SU-DHL-6 (cell line): Measurements from ENCODE around the gene MRM1.

Experiments
- H2AFZ ChIP-seq: fragments of 200-600 bp; sonication (generic); 2 replicates; pipeline ENCODE4 v1.6.1; 2014; ENCODE audit warnings: low read depth, mild to moderate bottlenecking, moderate library complexity, mixed read lengths, antibody characterized with exemption, low read length; ENCODE audit not compliant: severe bottlenecking
- H3F3A ChIP-seq: fragments of 200-600 bp; shearing (Covaris generic); 2 replicates; pipeline ENCODE4 v1.6.0; 2016; ENCODE audit warnings: antibody characterized with exemption, mild to moderate bottlenecking; ENCODE audit not compliant: insufficient read depth
- H3K27ac ChIP-seq: fragments of 200-600 bp; sonication (generic); 2 replicates; pipeline ENCODE4 v1.5.1; 2016; ENCODE audit warnings: low read depth, mild to moderate bottlenecking, low read length, moderate library complexity, mixed read lengths
- H3K27me3 ChIP-seq: fragments of 200-600 bp; sonication (generic), shearing (Covaris generic); 2 replicates; pipeline ENCODE4 v1.6.0; 2014; ENCODE audit warnings: mild to moderate bottlenecking, low read length
- H3K36me3 ChIP-seq: fragments of 200-600 bp; sonication (generic); 2 replicates; pipeline ENCODE4 v1.6.1; 2014; ENCODE audit warnings: mild to moderate bottlenecking, low read length, mixed read lengths
- H3K4me2 ChIP-seq: fragments of 300-600, 200-600 bp; shearing (Covaris generic), sonication (generic); 2 replicates; pipeline ENCODE4 v1.6.0; 2014; ENCODE audit warnings: low read length, low read depth, mild to moderate bottlenecking; ENCODE audit not compliant: poor library complexity, severe bottlenecking
- H3K4me3 ChIP-seq: fragments of 200-600 bp; sonication (generic); 2 replicates; pipeline ENCODE4 v1.5.1; 2014; ENCODE audit warnings: antibody characterized with exemption, low read length, mild to moderate bottlenecking, mixed read lengths; ENCODE audit not compliant: insufficient read depth, poor library complexity, severe bottlenecking
- H3K79me2 ChIP-seq: fragments of 200-600 bp; sonication (generic); 2 replicates; pipeline ENCODE4 v1.6.1; 2014; ENCODE audit warnings: mild to moderate bottlenecking, low read length, moderate library complexity; ENCODE audit not compliant: insufficient read depth
- H3K9ac ChIP-seq: fragments of 200-600 bp; sonication (generic); 2 replicates; pipeline ENCODE4 v1.7.0; 2014; ENCODE audit warnings: mild to moderate bottlenecking, low read length
- H3K9me2 ChIP-seq: fragments of 200-600 bp; sonication (generic); replicated peaks from 2 replicates; pipeline ENCODE4 v1.6.1; 2014; ENCODE audit warnings: low read length; ENCODE audit not compliant: insufficient read depth
- H3K9me3 ChIP-seq: fragments of 200-600 bp; sonication (generic); 2 replicates; pipeline ENCODE4 v1.6.1; 2014; ENCODE audit warnings: low read length, mixed read lengths; ENCODE audit not compliant: insufficient read depth
- H4K20me1 ChIP-seq: fragments of 200-600 bp; sonication (generic); 2 replicates; pipeline ENCODE4 v1.6.1; 2014; ENCODE audit warnings: low read depth, mild to moderate bottlenecking, antibody characterized with exemption, low read length, moderate library complexity, mixed read lengths
- CTCF ChIP-seq: fragments of 200-600 bp; sonication (generic); IDR thresholded peaks from one replicate; pipeline ENCODE4 v1.5.1; 2017; ENCODE audit warnings: antibody characterized with exemption, mild to moderate bottlenecking, low read length, moderate library complexity; ENCODE audit not compliant: insufficient read depth, poor library complexity, severe bottlenecking
- EZH2phosphoT487 ChIP-seq: fragments of 200-600 bp; sonication (generic), shearing (Covaris generic); conservative IDR thresholded peaks from 2 replicates; pipeline ENCODE4 v1.6.1; 2018; ENCODE audit warnings: mild to moderate bottlenecking, antibody characterized with exemption, low read length, moderate library complexity, mixed read lengths

MRM1 gene

GRCh38 chr17:36653374-36653773 is 52.0 kb downstream of the MRM1 start:
- Histone ChIP-seq H3K4me2 (no peak overlapping the region), H3K79me2 (no peaks in the 10 kb centered on the region), H3F3A (no peaks in the 10 kb centered on the region), H3K9me3 (no peaks in the 10 kb centered on the region), H3K9me2 (no peaks in the 10 kb centered on the region), H3K36me3 (no peaks in the 10 kb centered on the region), H3K9ac (no peak overlapping the region), H3K27ac (no peak overlapping the region), H3K4me3 (no peak overlapping the region), H3K27me3 (no peaks in the 10 kb centered on the region), H2AFZ (no peak overlapping the region), H4K20me1 (no peaks in the 10 kb centered on the region)
- TF ChIP-seq EZH2phosphoT487 (no peak), CTCF (no peak)

- Histone ChIP-seq H3K79me2 (no peaks in the 10 kb centered on the region), H3K27ac (no peak overlapping the region), H3K4me2 (no peak overlapping the region), H3K9ac (no peak overlapping the region), H3K9me2 (no peaks in the 10 kb centered on the region), H3K4me3 (no peak overlapping the region), H3K36me3 (no peaks in the 10 kb centered on the region), H3K27me3 (no peaks in the 10 kb centered on the region), H3K9me3 (no peaks in the 10 kb centered on the region), H4K20me1 (no peaks in the 10 kb centered on the region), H3F3A (no peaks in the 10 kb centered on the region), H2AFZ (no peak overlapping the region)
- TF ChIP-seq EZH2phosphoT487 = no peak
- no peak for TF ChIP-seq CTCF
Observed at GRCh38 chr17:36653856-36654255, 52.5 kb downstream of the MRM1 start.

DNA sequence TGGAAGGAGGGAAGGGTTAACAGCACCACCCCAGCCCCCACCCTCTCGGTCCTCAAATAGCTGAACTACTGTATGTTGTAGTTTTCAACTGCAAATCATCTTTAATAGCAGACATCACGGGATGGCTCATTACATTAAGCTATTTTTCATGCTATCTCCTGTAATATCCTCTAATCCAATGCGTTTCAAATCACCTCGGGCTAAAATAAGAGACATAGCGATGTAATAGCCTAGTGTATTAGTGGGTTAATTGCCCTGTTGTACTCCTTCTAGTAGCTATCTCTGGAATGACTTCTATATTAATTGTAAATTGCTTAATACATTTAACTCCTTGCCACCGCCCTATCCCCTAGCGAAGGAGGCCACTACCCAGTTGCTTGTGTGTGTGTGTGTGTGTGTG is 54.3 kb downstream of the MRM1 start:
- no peak overlapping the region for H3K4me2 ChIP-seq
- no peaks in the 10 kb centered on the region for H4K20me1 ChIP-seq
- TF ChIP-seq CTCF (no peak), EZH2phosphoT487 (no peak)
- no peak overlapping the region for H3K9ac ChIP-seq
- H3K4me3 ChIP-seq = no peak overlapping the region
- no peak overlapping the region for H3K27ac ChIP-seq
- H3K9me2 ChIP-seq = no peaks in the 10 kb centered on the region
- H3K27me3 ChIP-seq = no peaks in the 10 kb centered on the region
- H3K79me2 ChIP-seq = no peaks in the 10 kb centered on the region
- H3F3A ChIP-seq = no peaks in the 10 kb centered on the region
- H3K9me3 ChIP-seq = no peaks in the 10 kb centered on the region
- no peak overlapping the region for H2AFZ ChIP-seq
- H3K36me3 ChIP-seq = no peaks in the 10 kb centered on the region

GRCh38 chr17:36657390-36657762 is 56.0 kb downstream of the MRM1 start:
- H3K27me3 ChIP-seq = no peaks in the 10 kb centered on the region
- H3K9me2 ChIP-seq = no peaks in the 10 kb centered on the region
- H3F3A ChIP-seq = no peaks in the 10 kb centered on the region
- no peak overlapping the region for H3K27ac ChIP-seq
- no peak overlapping the region for H3K9ac ChIP-seq
- no peak overlapping the region for H2AFZ ChIP-seq
- H3K79me2 ChIP-seq = no peaks in the 10 kb centered on the region
- no peaks in the 10 kb centered on the region for H4K20me1 ChIP-seq
- H3K9me3 ChIP-seq = no peaks in the 10 kb centered on the region
- TF ChIP-seq EZH2phosphoT487 (no peak), CTCF (no peak)
- no peaks in the 10 kb centered on the region for H3K36me3 ChIP-seq
- no peak overlapping the region for H3K4me2 ChIP-seq
- H3K4me3 ChIP-seq = no peak overlapping the region
